Parathyroid adenoma (tissue), 2 donors: ENCODE results near the gene TGM3.

Experiments used
- H2AFZ ChIP-seq: fragments of 300-600 bp; sonication (generic); one replicate; pipeline ENCODE4 v1.7.0; 2017; ENCODE audit warnings: antibody characterized with exemption, mild to moderate bottlenecking
- H3K27ac ChIP-seq: fragments of 300-600 bp; sonication (generic); one replicate; pipeline ENCODE4 v1.7.0; 2017
- H3K27me3 ChIP-seq: fragments of 300-600 bp; sonication (generic); one replicate; pipeline ENCODE4 v1.7.0; 2017; ENCODE audit warnings: low read length; ENCODE audit not compliant: control insufficient read depth, insufficient read depth
- H3K36me3 ChIP-seq: fragments of 300-600 bp; sonication (generic); one replicate; pipeline ENCODE4 v1.7.0; 2017; ENCODE audit warnings: low read length; ENCODE audit not compliant: control insufficient read depth, insufficient read depth
- H3K4me1 ChIP-seq: fragments of 300-600 bp; sonication (generic); one replicate; pipeline ENCODE4 v1.7.0; 2017; ENCODE audit warnings: control low read depth
- H3K4me2 ChIP-seq: fragments of 300-600 bp; sonication (generic); one replicate; pipeline ENCODE4 v1.7.0; 2017; ENCODE audit warnings: low read length
- H3K4me3 ChIP-seq: fragments of 300-600 bp; sonication (generic); one replicate; pipeline ENCODE4 v1.7.0; 2017; ENCODE audit warnings: low read depth, low read length
- H3K79me2 ChIP-seq: fragments of 300-600 bp; sonication (generic); one replicate; pipeline ENCODE4 v1.7.0; 2017; ENCODE audit warnings: control low read depth
- H3K9ac ChIP-seq: fragments of 300-600 bp; sonication (generic); one replicate; pipeline ENCODE4 v1.7.0; 2017; ENCODE audit warnings: mild to moderate bottlenecking
- H3K9me3 ChIP-seq: fragments of 300-600 bp; sonication (generic); one replicate; pipeline ENCODE4 v1.7.0; 2017; ENCODE audit warnings: low read length; ENCODE audit not compliant: control insufficient read depth
- CTCF ChIP-seq: fragments of 300-600 bp; sonication (generic); IDR thresholded peaks from one replicate; pipeline ENCODE4 v1.7.0; 2017; ENCODE audit warnings: antibody characterized with exemption, mild to moderate bottlenecking
- donor health status: primary hyperparathyroidism.

Gene TGM3

GRCh38 chr20:2273634-2274302 lies 22.0 kb upstream of the TGM3 start:
- TF ChIP-seq CTCF: no peak
- Histone ChIP-seq H3K4me3 (no peak overlapping the region), H3K9me3 (no peaks in the 10 kb centered on the region), H3K36me3 (no peaks in the 10 kb centered on the region), H3K27me3 (no peaks in the 10 kb centered on the region), H3K79me2 (no peaks in the 10 kb centered on the region), H3K9ac (no peak overlapping the region), H2AFZ (no peak overlapping the region), H3K4me1 (no peaks in the 10 kb centered on the region), H3K27ac (no peak overlapping the region), H3K4me2 (no peak overlapping the region)

GRCh38 chr20:2276015-2276414 lies 19.8 kb upstream of the TGM3 start:
- H3K4me3 ChIP-seq: no peak overlapping the region
- no peak overlapping the region for H3K4me2 ChIP-seq
- H3K9ac ChIP-seq: no peak overlapping the region
- no peak overlapping the region for H2AFZ ChIP-seq
- no peaks in the 10 kb centered on the region for H3K9me3 ChIP-seq
- no peaks in the 10 kb centered on the region for H3K27me3 ChIP-seq
- no peaks in the 10 kb centered on the region for H3K79me2 ChIP-seq
- H3K36me3 ChIP-seq: no peaks in the 10 kb centered on the region
- H3K27ac ChIP-seq: no peak overlapping the region
- no peaks in the 10 kb centered on the region for H3K4me1 ChIP-seq
- TF ChIP-seq CTCF: no peak

GRCh38 chr20:2279253-2279779 lies 16.5 kb upstream of the TGM3 start:
- no peak overlapping the region for H3K9ac ChIP-seq
- no peak for TF ChIP-seq CTCF
- H3K27me3 ChIP-seq: no peaks in the 10 kb centered on the region
- H2AFZ ChIP-seq: no peak overlapping the region
- H3K79me2 ChIP-seq: no peaks in the 10 kb centered on the region
- no peak overlapping the region for H3K4me2 ChIP-seq
- no peaks in the 10 kb centered on the region for H3K4me1 ChIP-seq
- no peaks in the 10 kb centered on the region for H3K36me3 ChIP-seq
- H3K4me3 ChIP-seq: no peak overlapping the region
- no peak overlapping the region for H3K27ac ChIP-seq
- no peaks in the 10 kb centered on the region for H3K9me3 ChIP-seq

GRCh38 chr20:2280082-2280481 lies 15.7 kb upstream of the TGM3 start:
- no peaks in the 10 kb centered on the region for H3K9me3 ChIP-seq
- no peaks in the 10 kb centered on the region for H3K4me1 ChIP-seq
- no peak overlapping the region for H3K4me3 ChIP-seq
- no peak overlapping the region for H3K4me2 ChIP-seq
- H3K9ac ChIP-seq: no peak overlapping the region
- H3K27ac ChIP-seq: no peak overlapping the region
- no peaks in the 10 kb centered on the region for H3K36me3 ChIP-seq
- H3K79me2 ChIP-seq: no peaks in the 10 kb centered on the region
- no peak overlapping the region for H2AFZ ChIP-seq
- no peaks in the 10 kb centered on the region for H3K27me3 ChIP-seq
- no peak for TF ChIP-seq CTCF

- no peak for TF ChIP-seq CTCF
- H3K4me1 ChIP-seq: no peaks in the 10 kb centered on the region
- H3K4me3 ChIP-seq: no peak overlapping the region
- no peaks in the 10 kb centered on the region for H3K36me3 ChIP-seq
- no peak overlapping the region for H3K9ac ChIP-seq
- no peak overlapping the region for H3K4me2 ChIP-seq
- no peak overlapping the region for H2AFZ ChIP-seq
- H3K79me2 ChIP-seq: no peaks in the 10 kb centered on the region
- H3K27me3 ChIP-seq: no peaks in the 10 kb centered on the region
- H3K9me3 ChIP-seq: no peaks in the 10 kb centered on the region
- H3K27ac ChIP-seq: no peak overlapping the region
Measured at GRCh38 chr20:2281563-2281962, 14.2 kb upstream of the TGM3 start.
